Astrocyte (in vitro differentiated cells and primary cell): ENCODE results near the gene COMT.
"Not testable (repeated sequence)": the region's sequence is repeated elsewhere in the genome, so short reads cannot be mapped to it uniquely, and the experiment has no call there.

ENCODE experiments used
- EZH2 ChIP-seq: IDR thresholded peaks from 2 replicates; pipeline ENCODE4 v1.6.1; 2012; ENCODE audit warnings: mild to moderate bottlenecking, low read length, inconsistent platforms; ENCODE audit not compliant: insufficient read depth
- TF ChIP-seq, protein P1 (sequence below): IDR thresholded peaks from 2 replicates; pipeline ENCODE4 v1.5.1; 2011; ENCODE audit warnings: low read depth, mild to moderate bottlenecking, inconsistent platforms, low read length, moderate library complexity; ENCODE audit not compliant: insufficient read depth

GRCh38 chr22:19906864-19907263 is 34.7 kb upstream of the COMT start:
- TF ChIP-seq, protein P1, sequence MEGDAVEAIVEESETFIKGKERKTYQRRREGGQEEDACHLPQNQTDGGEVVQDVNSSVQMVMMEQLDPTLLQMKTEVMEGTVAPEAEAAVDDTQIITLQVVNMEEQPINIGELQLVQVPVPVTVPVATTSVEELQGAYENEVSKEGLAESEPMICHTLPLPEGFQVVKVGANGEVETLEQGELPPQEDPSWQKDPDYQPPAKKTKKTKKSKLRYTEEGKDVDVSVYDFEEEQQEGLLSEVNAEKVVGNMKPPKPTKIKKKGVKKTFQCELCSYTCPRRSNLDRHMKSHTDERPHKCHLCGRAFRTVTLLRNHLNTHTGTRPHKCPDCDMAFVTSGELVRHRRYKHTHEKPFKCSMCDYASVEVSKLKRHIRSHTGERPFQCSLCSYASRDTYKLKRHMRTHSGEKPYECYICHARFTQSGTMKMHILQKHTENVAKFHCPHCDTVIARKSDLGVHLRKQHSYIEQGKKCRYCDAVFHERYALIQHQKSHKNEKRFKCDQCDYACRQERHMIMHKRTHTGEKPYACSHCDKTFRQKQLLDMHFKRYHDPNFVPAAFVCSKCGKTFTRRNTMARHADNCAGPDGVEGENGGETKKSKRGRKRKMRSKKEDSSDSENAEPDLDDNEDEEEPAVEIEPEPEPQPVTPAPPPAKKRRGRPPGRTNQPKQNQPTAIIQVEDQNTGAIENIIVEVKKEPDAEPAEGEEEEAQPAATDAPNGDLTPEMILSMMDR, result not testable (repeated sequence)
- not testable (repeated sequence) for TF ChIP-seq EZH2
